ENCODE results near the gene METRNL.
A peak's percentile ranks its signal among the peaks of the same experiment; 100 is the strongest.

METRNL gene

DNA sequence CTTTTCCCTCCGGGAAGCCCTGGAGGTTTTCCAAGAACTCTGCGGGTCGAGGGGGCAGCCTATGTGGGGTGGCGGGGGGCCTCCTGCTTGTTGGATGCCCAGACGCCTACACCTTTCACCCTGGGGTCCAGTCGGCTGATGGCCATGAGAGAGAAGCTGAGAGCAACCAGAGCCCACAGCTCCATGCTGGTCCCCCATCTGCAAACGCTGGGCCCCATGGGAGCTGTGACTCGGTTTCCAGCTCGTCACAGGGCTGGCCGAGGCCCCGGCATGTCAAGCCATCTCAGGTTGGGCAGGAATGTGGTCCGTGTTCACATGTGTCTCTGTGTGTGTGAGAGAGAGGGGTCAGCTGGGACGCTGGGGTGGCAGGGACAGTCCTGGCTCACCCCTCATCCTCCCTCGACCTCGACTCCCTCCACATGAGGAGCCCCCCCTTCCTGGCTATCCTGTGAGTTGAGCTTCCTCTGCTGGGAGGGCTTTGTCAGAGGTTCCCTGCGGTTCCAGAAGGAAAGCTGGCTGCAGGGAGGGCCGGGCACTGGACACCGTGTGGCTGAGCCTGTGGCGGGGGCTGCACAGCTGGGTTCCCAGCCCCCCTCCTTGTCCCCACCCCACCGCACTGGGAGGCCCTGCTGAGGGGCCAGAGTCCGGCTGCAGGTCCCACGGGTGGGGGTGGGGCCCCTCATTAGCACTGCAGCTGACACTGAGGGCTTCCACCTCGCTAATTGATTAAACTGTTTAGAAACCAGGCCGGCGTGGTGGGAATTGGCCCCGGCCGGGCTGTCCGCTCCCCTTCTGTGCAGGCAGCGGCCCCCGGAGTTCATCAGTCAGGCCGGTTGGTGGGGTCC, 19.1 kb downstream of the METRNL start:
- Mint-ChIP-seq H3K27ac (no peak overlapping the region), H3K9me3 (ENCODE audit: low read depth) (no peaks in the 10 kb centered on the region), H3K4me3 (no peak overlapping the region), H3K36me3 (no peaks in the 10 kb centered on the region), H3K4me1 (ENCODE audit: low read depth) (peaks cover 3% of the 10 kb centered on the region), H3K27me3 (peaks cover 2% of the 10 kb centered on the region)

DNA sequence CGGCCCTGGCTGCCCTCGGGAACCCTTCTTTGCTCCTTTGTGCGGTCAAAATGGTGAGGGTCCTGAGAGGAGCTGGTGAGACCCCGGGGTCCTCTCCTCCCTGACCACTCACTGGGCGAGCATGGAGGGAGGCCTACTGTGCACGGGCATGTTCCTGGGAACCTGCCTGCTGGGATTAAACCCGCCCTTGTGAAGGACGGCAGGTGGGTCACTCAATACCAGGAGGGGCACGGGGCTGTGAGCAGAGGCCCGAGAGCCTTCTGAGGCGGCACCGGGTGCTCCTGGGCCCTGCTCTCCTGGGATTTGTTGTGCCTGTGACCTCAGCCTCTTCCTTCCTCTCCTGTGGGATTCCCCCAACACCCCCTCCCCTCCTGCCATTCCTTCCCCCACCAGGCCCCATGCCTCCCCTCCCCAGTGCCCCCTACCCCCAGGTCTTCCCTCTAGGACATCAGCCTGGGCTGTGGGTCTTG, 19.7 kb downstream of the METRNL start:
- H3K4me1 Mint-ChIP-seq (ENCODE audit: low read depth), result peaks cover 5% of the 10 kb centered on the region
- H3K9me3 Mint-ChIP-seq (ENCODE audit: low read depth), result no peaks in the 10 kb centered on the region
- no peak overlapping the region for H3K4me3 Mint-ChIP-seq
- peaks cover 2% of the 10 kb centered on the region for H3K27me3 Mint-ChIP-seq
- H3K27ac Mint-ChIP-seq, result no peak overlapping the region
- H3K36me3 Mint-ChIP-seq, result no peaks in the 10 kb centered on the region

DNA sequence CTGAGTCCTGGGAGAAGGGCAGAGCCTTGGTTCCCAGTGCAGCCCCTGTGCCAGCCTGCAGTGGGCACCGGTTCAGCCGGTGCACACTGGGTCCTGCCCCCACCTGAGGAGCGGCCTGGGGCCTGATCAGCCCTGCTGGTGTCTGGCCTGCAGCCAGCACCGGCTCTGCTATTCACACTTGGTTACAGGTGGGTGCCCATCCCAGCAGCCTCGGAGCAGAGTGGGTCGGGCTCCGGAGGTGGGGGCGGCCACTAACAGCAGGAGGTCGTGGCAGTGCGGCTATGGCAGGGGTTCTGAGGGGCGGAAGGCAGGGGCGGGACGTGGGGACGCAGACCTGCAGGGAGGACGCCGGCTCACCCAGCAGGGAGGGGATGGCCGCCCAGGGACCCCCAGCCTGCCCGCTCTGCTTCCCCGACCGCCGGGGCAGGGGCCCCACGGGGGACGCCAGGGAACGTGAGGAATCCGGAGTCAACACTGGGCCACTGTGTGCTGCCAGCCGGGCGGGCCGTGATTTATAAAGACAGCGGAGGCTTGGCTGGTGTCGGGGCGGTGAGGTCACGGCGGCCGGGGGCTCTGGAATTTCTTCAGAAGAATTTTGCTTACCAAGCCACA, 20.3 kb downstream of the METRNL start:
- no peak overlapping the region for H3K4me3 Mint-ChIP-seq
- H3K27ac Mint-ChIP-seq, result no peak overlapping the region
- H3K9me3 Mint-ChIP-seq (ENCODE audit: low read depth), result no peaks in the 10 kb centered on the region
- peaks cover 2% of the 10 kb centered on the region for H3K27me3 Mint-ChIP-seq
- no peaks in the 10 kb centered on the region for H3K36me3 Mint-ChIP-seq
- H3K4me1 Mint-ChIP-seq (ENCODE audit: low read depth), result peaks cover 5% of the 10 kb centered on the region

DNA sequence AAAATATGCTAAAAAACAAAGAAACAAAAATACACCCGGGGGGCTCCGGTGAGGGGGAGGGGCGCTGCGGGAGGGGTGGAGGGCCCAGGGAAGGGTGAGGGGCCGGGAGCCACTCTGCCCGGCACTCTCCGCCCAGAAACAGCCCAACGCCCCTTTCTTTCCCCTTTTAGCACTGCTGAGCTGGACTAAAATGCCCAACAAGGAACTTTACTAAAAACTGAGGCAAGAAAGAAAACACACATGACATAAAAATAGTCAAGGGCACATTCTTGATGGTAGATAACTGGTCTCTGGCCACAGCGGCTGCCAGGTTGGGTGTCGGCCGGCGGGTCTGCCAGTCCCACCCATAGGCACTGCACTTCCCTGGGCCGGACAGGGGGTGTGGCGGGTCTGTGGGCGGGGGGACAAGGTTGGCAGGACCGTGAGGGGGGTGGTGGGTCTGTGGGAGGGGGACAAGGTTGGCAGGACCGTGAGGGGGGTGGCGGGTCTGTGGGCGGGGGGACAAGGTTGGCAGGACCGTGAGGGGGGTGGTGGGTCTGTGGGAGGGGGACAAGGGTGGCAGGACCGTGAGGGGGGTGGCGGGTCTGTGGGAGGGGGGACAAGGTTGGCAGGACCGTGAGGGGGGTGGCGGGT, 20.9 kb downstream of the METRNL start:
- H3K4me1 Mint-ChIP-seq (ENCODE audit: low read depth), result peaks cover 5% of the 10 kb centered on the region
- H3K27me3 Mint-ChIP-seq, result peaks cover 2% of the 10 kb centered on the region
- H3K4me3 Mint-ChIP-seq, result no peak overlapping the region
- H3K9me3 Mint-ChIP-seq (ENCODE audit: low read depth), result no peaks in the 10 kb centered on the region
- no peak overlapping the region for H3K27ac Mint-ChIP-seq
- no peaks in the 10 kb centered on the region for H3K36me3 Mint-ChIP-seq

DNA sequence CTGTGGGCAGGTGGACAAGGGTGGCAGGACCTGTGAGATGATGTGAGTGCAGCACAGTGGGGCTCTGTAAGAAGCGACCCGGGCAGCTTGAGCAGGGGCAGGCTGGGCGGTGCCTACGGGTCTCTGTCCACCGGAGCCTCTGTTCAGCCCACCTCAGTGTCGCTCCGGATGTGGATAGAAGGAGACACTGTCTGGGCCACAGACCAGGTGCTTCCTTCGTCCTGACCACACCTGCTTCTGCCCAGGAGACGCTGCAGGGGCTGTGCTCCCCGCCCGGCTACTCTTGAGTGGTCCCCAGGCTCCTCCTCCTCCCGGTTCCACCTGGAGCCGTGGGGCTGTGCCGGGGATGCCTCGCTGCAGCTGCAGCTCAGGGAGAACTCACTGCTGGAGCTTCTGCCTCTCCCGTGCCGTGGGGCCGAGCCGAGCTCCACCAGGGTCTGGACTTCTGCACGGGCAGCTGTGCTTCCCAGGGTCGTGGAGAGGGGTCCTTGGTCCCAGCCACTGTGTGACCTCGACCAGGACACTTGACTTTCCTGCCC, 21.5 kb downstream of the METRNL start:
- H3K36me3 Mint-ChIP-seq, result no peaks in the 10 kb centered on the region
- no peaks in the 10 kb centered on the region for H3K9me3 Mint-ChIP-seq (ENCODE audit: low read depth)
- H3K27me3 Mint-ChIP-seq, result peaks cover 2% of the 10 kb centered on the region
- no peak overlapping the region for H3K4me3 Mint-ChIP-seq
- no peak overlapping the region for H3K27ac Mint-ChIP-seq
- peaks cover 5% of the 10 kb centered on the region for H3K4me1 Mint-ChIP-seq (ENCODE audit: low read depth)

DNA sequence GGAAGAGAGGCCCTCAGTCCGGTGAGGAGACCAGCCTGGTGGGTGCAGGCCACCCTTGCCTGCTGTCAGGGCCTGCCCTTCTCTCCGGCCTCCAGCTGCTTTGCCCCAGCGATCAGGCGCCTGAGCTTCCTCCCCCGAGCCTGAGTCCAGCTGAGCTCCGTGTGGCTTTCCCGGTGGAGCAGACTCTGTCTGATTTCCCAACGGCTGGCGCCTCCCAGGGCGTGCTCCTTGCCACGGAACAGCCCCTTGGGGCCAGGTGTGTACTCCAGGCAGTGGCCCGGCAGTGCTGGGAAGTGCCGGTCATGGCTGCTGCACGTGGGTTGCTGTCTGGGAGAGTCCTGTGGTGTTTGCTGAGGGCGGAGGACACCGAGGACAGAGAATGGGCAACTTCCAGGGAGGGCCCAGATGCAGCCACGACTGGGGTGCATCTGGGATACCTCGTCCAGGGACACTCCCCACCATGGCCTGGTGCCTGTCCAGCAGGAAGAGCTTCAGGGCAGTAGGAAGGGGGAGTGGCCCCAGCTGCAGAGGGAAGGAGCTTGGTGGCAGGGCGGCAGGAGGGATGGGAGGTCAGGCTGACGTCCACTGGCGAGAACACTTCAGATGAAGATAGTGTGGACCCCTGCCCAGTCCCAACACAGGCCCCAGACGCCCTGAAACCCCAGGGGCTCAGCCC, 22.5 kb downstream of the METRNL start:
- Mint-ChIP-seq H3K27ac (no peak overlapping the region), H3K36me3 (no peaks in the 10 kb centered on the region), H3K4me3 (no peak overlapping the region), H3K9me3 (ENCODE audit: low read depth) (no peaks in the 10 kb centered on the region), H3K27me3 (peaks cover 4% of the 10 kb centered on the region), H3K4me1 (ENCODE audit: low read depth) (peaks cover 5% of the 10 kb centered on the region)

DNA sequence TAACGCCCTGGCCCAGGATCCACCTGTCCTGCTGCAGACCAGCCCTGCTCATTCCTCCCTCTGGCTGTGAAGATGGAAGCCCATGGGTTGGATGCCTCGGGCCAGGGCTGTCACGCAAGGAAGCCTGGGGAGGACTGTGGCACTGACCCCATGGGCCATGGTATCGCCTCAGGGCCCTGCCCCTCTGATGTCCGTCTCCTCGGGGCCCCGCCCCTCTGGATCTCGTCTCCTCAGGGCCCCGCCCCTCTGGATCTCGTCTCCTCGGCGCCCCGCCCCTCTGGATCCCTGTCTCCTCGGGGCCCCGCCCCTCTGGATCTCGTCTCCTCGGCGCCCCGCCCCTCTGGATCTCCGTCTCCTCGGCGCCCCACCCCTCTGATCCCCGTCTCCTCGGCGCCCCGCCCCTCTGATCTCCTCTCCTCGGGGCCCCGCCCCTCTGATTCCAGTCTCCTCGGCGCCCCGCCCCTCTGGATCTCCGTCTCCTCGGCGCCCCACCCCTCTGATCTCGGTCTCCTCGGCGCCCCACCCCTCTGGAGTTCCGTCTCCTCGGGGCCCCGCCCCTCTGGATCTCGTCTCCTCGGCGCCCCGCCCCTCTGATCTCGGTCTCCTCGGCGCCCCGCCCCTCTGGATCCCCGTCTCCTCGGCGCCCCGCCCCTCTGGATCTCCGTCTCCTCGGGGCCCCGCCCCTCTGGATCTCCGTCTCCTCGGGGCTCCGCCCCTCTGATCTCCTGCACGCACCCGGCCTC, 24.0 kb downstream of the METRNL start:
- Mint-ChIP-seq H3K4me3 (peak overlapping the region; percentile 76), H3K4me1 (ENCODE audit: low read depth) (peaks cover 5% of the 10 kb centered on the region), H3K27ac (no peak overlapping the region), H3K36me3 (no peaks in the 10 kb centered on the region), H3K9me3 (ENCODE audit: low read depth) (no peaks in the 10 kb centered on the region), H3K27me3 (peaks cover 4% of the 10 kb centered on the region)

DNA sequence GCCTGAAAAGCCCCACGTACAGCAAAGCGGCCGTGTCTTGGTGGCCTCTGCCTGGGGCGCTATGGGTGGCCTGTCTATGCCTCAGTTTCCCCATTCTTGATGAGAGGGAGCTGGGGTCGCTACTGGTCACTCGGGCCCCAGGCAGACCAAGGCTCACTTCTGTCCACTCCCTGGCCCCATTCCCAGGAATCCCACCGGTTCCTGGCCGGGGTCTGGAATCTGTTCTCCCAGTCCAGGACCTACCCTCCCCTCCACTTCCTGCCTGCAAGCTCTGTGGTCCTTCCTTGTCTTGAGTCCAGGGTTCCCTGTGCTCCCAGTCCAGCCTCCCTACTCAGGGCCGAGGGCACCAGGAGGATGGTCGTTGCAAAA, 24.5 kb downstream of the METRNL start:
- Mint-ChIP-seq H3K9me3 (ENCODE audit: low read depth) (no peaks in the 10 kb centered on the region), H3K4me3 (peak overlapping the region; percentile 76), H3K36me3 (no peaks in the 10 kb centered on the region), H3K27me3 (peaks cover 4% of the 10 kb centered on the region), H3K27ac (no peak overlapping the region), H3K4me1 (ENCODE audit: low read depth) (peaks cover 5% of the 10 kb centered on the region)

DNA sequence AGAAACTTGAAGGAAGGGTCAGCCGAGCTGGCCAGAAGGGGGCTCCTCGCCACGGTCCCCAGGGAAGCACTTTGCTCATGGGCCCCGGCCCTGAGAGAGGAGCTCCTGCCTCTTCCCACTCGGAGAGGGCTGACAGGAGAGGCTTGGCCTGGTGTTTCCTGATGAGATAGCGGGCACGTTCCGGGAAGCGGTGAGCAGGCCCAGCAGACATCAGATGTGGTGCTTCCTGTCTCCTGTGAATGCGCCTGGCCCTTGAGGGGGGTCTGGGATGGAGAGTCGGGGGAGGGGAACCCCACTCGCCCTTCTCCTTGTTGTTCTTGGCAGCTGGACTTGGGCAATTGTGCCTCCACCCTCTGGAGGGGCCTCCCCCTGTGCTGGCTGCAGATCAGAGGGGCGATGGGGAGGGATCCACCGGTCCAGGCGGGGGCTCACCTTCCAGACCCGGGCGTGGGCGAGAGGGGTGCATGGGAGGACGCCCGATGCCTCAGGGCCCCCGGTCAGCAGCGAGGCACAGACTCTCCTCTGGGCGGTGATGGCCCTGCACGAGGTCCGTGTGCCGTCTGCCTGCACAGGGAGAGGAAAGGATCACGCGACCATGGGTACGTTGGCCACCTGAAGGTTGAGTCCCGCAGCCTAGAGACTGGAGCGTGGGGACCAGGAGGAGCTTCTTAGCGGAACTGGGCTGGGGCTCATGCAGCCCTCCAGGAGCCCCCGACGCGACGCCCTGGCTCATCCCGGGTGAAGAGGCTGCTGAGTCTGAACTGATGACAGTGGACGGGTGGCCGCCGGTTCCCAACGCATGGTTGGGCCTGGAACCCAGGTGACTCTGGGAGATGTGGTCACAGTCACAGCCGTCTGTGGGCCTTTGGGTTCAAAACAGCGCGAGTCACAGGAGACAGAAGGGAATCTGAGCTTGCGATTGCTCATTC, 25.4 kb downstream of the METRNL start:
- Mint-ChIP-seq H3K36me3 (no peaks in the 10 kb centered on the region), H3K4me3 (peak overlapping the region; percentile 76), H3K27me3 (peaks cover 4% of the 10 kb centered on the region), H3K9me3 (ENCODE audit: low read depth) (no peaks in the 10 kb centered on the region), H3K4me1 (ENCODE audit: low read depth) (peaks cover 5% of the 10 kb centered on the region), H3K27ac (no peak overlapping the region)

DNA sequence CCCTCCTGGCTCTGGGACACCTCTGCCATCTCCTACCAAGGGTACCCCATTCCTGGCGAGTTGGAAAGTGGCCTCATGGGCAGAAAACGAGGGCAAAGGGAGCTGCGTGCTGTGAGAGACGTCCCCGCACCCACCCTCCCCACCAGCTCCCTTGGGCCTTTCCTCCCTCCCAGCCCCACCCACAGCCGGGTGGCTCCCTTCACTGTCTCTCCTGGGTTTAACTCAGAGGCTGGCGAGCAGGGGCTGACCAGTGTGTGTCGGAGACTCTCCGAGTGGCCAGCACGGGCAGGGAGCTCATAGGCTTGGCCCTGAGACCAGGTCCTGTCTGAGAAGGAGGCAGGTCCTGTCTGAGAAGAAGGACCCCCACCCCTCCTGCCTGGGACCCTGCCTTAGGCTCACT, 26.1 kb downstream of the METRNL start:
- Mint-ChIP-seq H3K9me3 (ENCODE audit: low read depth) (no peaks in the 10 kb centered on the region), H3K36me3 (no peaks in the 10 kb centered on the region), H3K4me3 (no peak overlapping the region), H3K4me1 (ENCODE audit: low read depth) (peaks cover 3% of the 10 kb centered on the region), H3K27ac (no peak overlapping the region), H3K27me3 (peaks cover 4% of the 10 kb centered on the region)

DNA sequence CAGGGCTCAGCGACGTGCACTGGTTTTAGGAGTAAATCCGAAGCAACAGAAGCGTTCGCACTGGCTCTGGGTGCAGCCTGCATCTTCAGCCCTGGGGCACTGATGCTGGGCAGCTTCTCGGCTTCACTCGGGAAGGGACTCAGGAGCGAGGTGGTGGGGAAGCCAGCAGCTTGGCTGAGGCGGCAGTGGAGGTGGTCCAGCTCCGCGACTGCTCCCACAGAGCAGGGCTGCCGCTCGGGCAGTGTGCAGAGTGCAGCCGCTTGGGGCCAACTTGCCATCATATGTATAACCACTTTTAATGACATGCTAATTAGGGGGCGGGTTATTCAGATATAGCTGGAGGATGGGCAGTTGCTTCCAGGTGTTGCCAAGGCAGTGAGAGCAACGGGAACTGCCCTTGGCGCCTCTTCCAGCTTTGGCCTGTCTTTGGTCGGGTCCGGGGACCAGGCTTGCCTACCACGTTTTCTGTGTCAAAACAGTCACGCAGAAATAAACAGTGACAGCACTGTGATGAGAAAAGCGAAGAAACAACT, 26.7 kb downstream of the METRNL start:
- Mint-ChIP-seq H3K4me1 (ENCODE audit: low read depth) (peaks cover 3% of the 10 kb centered on the region), H3K27ac (no peak overlapping the region), H3K9me3 (ENCODE audit: low read depth) (no peaks in the 10 kb centered on the region), H3K27me3 (peaks cover 6% of the 10 kb centered on the region), H3K36me3 (no peaks in the 10 kb centered on the region), H3K4me3 (no peak overlapping the region)

DNA sequence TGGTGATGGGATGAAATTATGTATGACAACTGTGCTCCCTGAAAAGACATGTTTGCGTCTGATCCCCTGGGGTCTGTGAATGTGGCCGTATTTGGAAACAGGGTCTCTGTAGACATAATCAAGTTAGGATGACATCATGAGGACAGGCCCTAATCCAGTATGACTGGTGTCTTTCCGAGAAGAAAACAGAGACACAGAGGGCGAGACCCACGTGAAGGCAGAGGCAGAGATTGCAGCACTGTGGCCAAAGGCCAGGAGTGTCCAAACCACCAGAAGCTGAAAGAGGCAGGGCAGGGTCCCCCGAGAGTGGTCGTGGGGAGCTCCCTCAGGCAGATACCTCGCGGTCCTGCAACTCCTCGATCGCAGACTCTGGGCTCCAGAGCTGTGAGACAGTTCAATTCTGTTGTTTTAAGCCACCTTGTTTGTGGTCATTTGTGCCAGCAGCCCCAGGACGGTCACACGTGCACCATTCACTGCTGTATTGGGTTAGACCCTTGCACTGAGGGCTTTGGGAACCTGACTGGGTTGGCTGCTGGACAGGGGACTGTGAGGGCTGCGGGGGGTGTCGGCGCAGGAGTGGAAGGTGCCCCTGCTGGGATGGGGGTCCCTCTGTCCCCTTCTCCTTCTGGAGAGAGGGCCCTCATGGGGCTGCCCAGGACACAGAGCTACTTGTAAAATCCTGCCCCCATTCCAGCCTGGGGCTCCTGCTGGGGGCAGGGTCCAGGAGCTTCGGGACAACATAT, 27.7 kb downstream of the METRNL start:
- Mint-ChIP-seq H3K4me3 (no peak overlapping the region), H3K9me3 (ENCODE audit: low read depth) (no peaks in the 10 kb centered on the region), H3K4me1 (ENCODE audit: low read depth) (peaks cover 1% of the 10 kb centered on the region), H3K36me3 (no peaks in the 10 kb centered on the region), H3K27me3 (peaks cover 6% of the 10 kb centered on the region), H3K27ac (no peak overlapping the region)

DNA sequence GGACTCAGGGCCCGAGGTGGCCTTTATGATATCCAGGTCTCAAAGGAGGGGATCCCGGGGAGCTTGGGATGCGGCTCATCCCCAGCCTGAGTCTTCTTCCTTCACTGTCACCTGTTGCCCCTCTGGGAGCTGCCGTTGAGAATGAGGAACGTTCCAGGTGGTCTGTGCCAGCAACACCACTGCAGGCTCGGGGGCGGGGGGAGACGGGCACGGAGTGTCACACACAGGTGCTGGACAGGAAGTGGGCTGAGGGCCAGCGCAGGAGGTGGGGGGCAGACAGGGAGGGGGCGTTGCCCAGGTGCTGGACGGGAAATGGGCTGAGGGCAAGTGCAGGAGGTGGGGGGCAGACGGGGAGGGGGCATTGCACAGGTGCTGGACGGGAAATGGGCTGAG, 28.2 kb downstream of the METRNL start:
- H3K27me3 Mint-ChIP-seq, result peaks cover 6% of the 10 kb centered on the region
- H3K4me1 Mint-ChIP-seq (ENCODE audit: low read depth), result peaks cover 1% of the 10 kb centered on the region
- no peaks in the 10 kb centered on the region for H3K9me3 Mint-ChIP-seq (ENCODE audit: low read depth)
- no peak overlapping the region for H3K27ac Mint-ChIP-seq
- no peak overlapping the region for H3K4me3 Mint-ChIP-seq
- no peaks in the 10 kb centered on the region for H3K36me3 Mint-ChIP-seq

All from activated naive CD8-positive, alpha-beta T cell (primary cell).